ENCODE data around the gene PITPNB.

The PITPNB gene

GRCh38 chr22:27888310-27888709 lies 30.7 kb downstream of the PITPNB start:
- peaks cover 20% of the 10 kb centered on the region for H3K4me1 ChIP-seq (ENCODE audit: control insufficient read depth, low read depth, low read length)
- H3K4me3 ChIP-seq (ENCODE audit: low read length) = no peak overlapping the region
- H3K9ac ChIP-seq (ENCODE audit: low read length) = no peak overlapping the region
- H3K9me3 ChIP-seq (ENCODE audit: control insufficient read depth, low read depth, low read length) = no peaks in the 10 kb centered on the region
- H3K36me3 ChIP-seq (ENCODE audit: control insufficient read depth, low read depth, low read length) = peaks cover 54% of the 10 kb centered on the region
- H3K27ac ChIP-seq (ENCODE audit: low read length) = no peak overlapping the region
- no peaks in the 10 kb centered on the region for H3K27me3 ChIP-seq (ENCODE audit: control insufficient read depth, insufficient read depth, low read length)

- Histone ChIP-seq H3K4me3 (ENCODE audit: low read length) (no peak overlapping the region), H3K4me1 (ENCODE audit: control insufficient read depth, low read depth, low read length) (peaks cover 26% of the 10 kb centered on the region), H3K9ac (ENCODE audit: low read length) (no peak overlapping the region), H3K36me3 (ENCODE audit: control insufficient read depth, low read depth, low read length) (peaks cover 42% of the 10 kb centered on the region), H3K27me3 (ENCODE audit: control insufficient read depth, insufficient read depth, low read length) (no peaks in the 10 kb centered on the region), H3K27ac (ENCODE audit: low read length) (no peak overlapping the region), H3K9me3 (ENCODE audit: control insufficient read depth, low read depth, low read length) (no peaks in the 10 kb centered on the region)
These were observed 32.3 kb downstream of the PITPNB start for GRCh38 chr22:27886843-27887151.

- Histone ChIP-seq H3K4me3 (ENCODE audit: low read length) (no peak overlapping the region), H3K36me3 (ENCODE audit: control insufficient read depth, low read depth, low read length) (peaks cover 37% of the 10 kb centered on the region), H3K9ac (ENCODE audit: low read length) (no peak overlapping the region), H3K9me3 (ENCODE audit: control insufficient read depth, low read depth, low read length) (no peaks in the 10 kb centered on the region), H3K4me1 (ENCODE audit: control insufficient read depth, low read depth, low read length) (peaks cover 30% of the 10 kb centered on the region), H3K27ac (ENCODE audit: low read length) (no peak overlapping the region), H3K27me3 (ENCODE audit: control insufficient read depth, insufficient read depth, low read length) (no peaks in the 10 kb centered on the region)
These were observed 32.8 kb downstream of the PITPNB start for GRCh38 chr22:27885977-27886842.

- Histone ChIP-seq H3K36me3 (ENCODE audit: control insufficient read depth, low read depth, low read length) (peaks cover 16% of the 10 kb centered on the region), H3K27me3 (ENCODE audit: control insufficient read depth, insufficient read depth, low read length) (no peaks in the 10 kb centered on the region), H3K9me3 (ENCODE audit: control insufficient read depth, low read depth, low read length) (no peaks in the 10 kb centered on the region), H3K4me3 (ENCODE audit: low read length) (no peak overlapping the region), H3K27ac (ENCODE audit: low read length) (no peak overlapping the region), H3K4me1 (ENCODE audit: control insufficient read depth, low read depth, low read length) (peaks cover 41% of the 10 kb centered on the region), H3K9ac (ENCODE audit: low read length) (no peak overlapping the region)
These were observed 35.3 kb downstream of the PITPNB start for GRCh38 chr22:27883656-27884350.

GRCh38 chr22:27882507-27883290 lies 36.4 kb downstream of the PITPNB start:
- H3K9me3 ChIP-seq (ENCODE audit: control insufficient read depth, low read depth, low read length) = no peaks in the 10 kb centered on the region
- no peak overlapping the region for H3K27ac ChIP-seq (ENCODE audit: low read length)

GRCh38 chr22:27881421-27881820 lies 37.6 kb downstream of the PITPNB start:
- Histone ChIP-seq H3K4me3 (ENCODE audit: low read length) (no peak overlapping the region), H3K27ac (ENCODE audit: low read length) (no peak overlapping the region), H3K27me3 (ENCODE audit: control insufficient read depth, insufficient read depth, low read length) (no peaks in the 10 kb centered on the region), H3K9ac (ENCODE audit: low read length) (no peak overlapping the region), H3K9me3 (ENCODE audit: control insufficient read depth, low read depth, low read length) (no peaks in the 10 kb centered on the region), H3K4me1 (ENCODE audit: control insufficient read depth, low read depth, low read length) (peaks cover 54% of the 10 kb centered on the region), H3K36me3 (ENCODE audit: control insufficient read depth, low read depth, low read length) (peaks cover 9% of the 10 kb centered on the region)

More at GRCh38 chr22:27882507-27883290, 36.4 kb downstream of the PITPNB start:
- Histone ChIP-seq H3K4me1 (ENCODE audit: control insufficient read depth, low read depth, low read length) (peaks cover 52% of the 10 kb centered on the region), H3K9ac (ENCODE audit: low read length) (no peak overlapping the region), H3K4me3 (ENCODE audit: low read length) (no peak overlapping the region), H3K36me3 (ENCODE audit: control insufficient read depth, low read depth, low read length) (peaks cover 5% of the 10 kb centered on the region), H3K27me3 (ENCODE audit: control insufficient read depth, insufficient read depth, low read length) (no peaks in the 10 kb centered on the region)

- Histone ChIP-seq H3K9me3 (ENCODE audit: control insufficient read depth, low read depth, low read length) (no peaks in the 10 kb centered on the region), H3K4me1 (ENCODE audit: control insufficient read depth, low read depth, low read length) (peaks cover 51% of the 10 kb centered on the region), H3K4me3 (ENCODE audit: low read length) (no peak overlapping the region), H3K27me3 (ENCODE audit: control insufficient read depth, insufficient read depth, low read length) (no peaks in the 10 kb centered on the region), H3K9ac (ENCODE audit: low read length) (no peak overlapping the region), H3K27ac (ENCODE audit: low read length) (no peak overlapping the region), H3K36me3 (ENCODE audit: control insufficient read depth, low read depth, low read length) (peaks cover 9% of the 10 kb centered on the region)
These were observed 38.2 kb downstream of the PITPNB start for GRCh38 chr22:27880778-27881394.

- Histone ChIP-seq H3K27me3 (ENCODE audit: control insufficient read depth, insufficient read depth, low read length) (no peaks in the 10 kb centered on the region), H3K36me3 (ENCODE audit: control insufficient read depth, low read depth, low read length) (peaks cover 6% of the 10 kb centered on the region), H3K9ac (ENCODE audit: low read length) (no peak overlapping the region), H3K4me3 (ENCODE audit: low read length) (no peak overlapping the region), H3K27ac (ENCODE audit: low read length) (no peak overlapping the region), H3K9me3 (ENCODE audit: control insufficient read depth, low read depth, low read length) (no peaks in the 10 kb centered on the region), H3K4me1 (ENCODE audit: control insufficient read depth, low read depth, low read length) (peaks cover 51% of the 10 kb centered on the region)
These were observed 39.1 kb downstream of the PITPNB start for GRCh38 chr22:27879923-27880322.

GRCh38 chr22:27878541-27878940 lies 40.5 kb downstream of the PITPNB start:
- no peak overlapping the region for H3K27ac ChIP-seq (ENCODE audit: low read length)
- no peaks in the 10 kb centered on the region for H3K9me3 ChIP-seq (ENCODE audit: control insufficient read depth, low read depth, low read length)
- H3K4me1 ChIP-seq (ENCODE audit: control insufficient read depth, low read depth, low read length) = peaks cover 37% of the 10 kb centered on the region
- H3K27me3 ChIP-seq (ENCODE audit: control insufficient read depth, insufficient read depth, low read length) = no peaks in the 10 kb centered on the region
- H3K36me3 ChIP-seq (ENCODE audit: control insufficient read depth, low read depth, low read length) = peaks cover 6% of the 10 kb centered on the region
- H3K9ac ChIP-seq (ENCODE audit: low read length) = no peak overlapping the region
- no peak overlapping the region for H3K4me3 ChIP-seq (ENCODE audit: low read length)

- Histone ChIP-seq H3K4me1 (ENCODE audit: control insufficient read depth, low read depth, low read length) (peaks cover 28% of the 10 kb centered on the region), H3K36me3 (ENCODE audit: control insufficient read depth, low read depth, low read length) (peaks cover 13% of the 10 kb centered on the region), H3K27me3 (ENCODE audit: control insufficient read depth, insufficient read depth, low read length) (no peaks in the 10 kb centered on the region), H3K4me3 (ENCODE audit: low read length) (no peak overlapping the region), H3K9ac (ENCODE audit: low read length) (no peak overlapping the region), H3K9me3 (ENCODE audit: control insufficient read depth, low read depth, low read length) (no peaks in the 10 kb centered on the region), H3K27ac (ENCODE audit: low read length) (no peak overlapping the region)
These were observed 41.6 kb downstream of the PITPNB start for GRCh38 chr22:27877501-27877900.

GRCh38 chr22:27876684-27877083 lies 42.4 kb downstream of the PITPNB start:
- Histone ChIP-seq H3K9me3 (ENCODE audit: control insufficient read depth, low read depth, low read length) (no peaks in the 10 kb centered on the region), H3K36me3 (ENCODE audit: control insufficient read depth, low read depth, low read length) (peaks cover 18% of the 10 kb centered on the region), H3K27me3 (ENCODE audit: control insufficient read depth, insufficient read depth, low read length) (no peaks in the 10 kb centered on the region), H3K4me1 (ENCODE audit: control insufficient read depth, low read depth, low read length) (peaks cover 28% of the 10 kb centered on the region), H3K27ac (ENCODE audit: low read length) (no peak overlapping the region), H3K9ac (ENCODE audit: low read length) (no peak overlapping the region), H3K4me3 (ENCODE audit: low read length) (no peak overlapping the region)

Data from iPS-18a (cell line).